ENCODE measurements around the gene CD24. TPM values are rescaled to one million over a fixed set of nuclear protein-coding genes. Genes with fewer than 3 reads are reported as not detected.

Gene CD24
- total and polyA plus RNA-seq, 2 experiments from 2014 or later: 109 to 168 TPM

- Histone ChIP-seq H3K9me3 (ENCODE audit: low read depth) (no peaks in the 10 kb centered on the region), H3K27me3 (no peaks in the 10 kb centered on the region), H3K36me3 (no peaks in the 10 kb centered on the region), H3K27ac (no peak overlapping the region), H3K4me1 (ENCODE audit: low read depth) (no peaks in the 10 kb centered on the region), H3K4me3 (no peak overlapping the region)
- no peak for TF ChIP-seq CTCF (IDR thresholded peaks at IDR 0.05; ENCODE audit: low read depth, low read length)
- peak; percentile 52 to 91 for DNase-seq (ENCODE audit: low read depth in 1 of 2, low spot score in 1 of 2)
These were observed 46.8 kb downstream of the CD24 start for GRCh38 chr6:106927531-106928398.

- H3K27ac ChIP-seq: no peak overlapping the region
- no peak for TF ChIP-seq CTCF (IDR thresholded peaks at IDR 0.05; ENCODE audit: low read depth, low read length)
These were observed 48.6 kb downstream of the CD24 start for GRCh38 chr6:106925948-106926347.

GRCh38 chr6:106924694-106925523 is 49.6 kb downstream of the CD24 start:
- Histone ChIP-seq H3K4me3 (no peak overlapping the region), H3K9me3 (ENCODE audit: low read depth) (no peaks in the 10 kb centered on the region), H3K27me3 (no peaks in the 10 kb centered on the region), H3K36me3 (no peaks in the 10 kb centered on the region), H3K4me1 (ENCODE audit: low read depth) (no peaks in the 10 kb centered on the region), H3K27ac (no peak overlapping the region)
- TF ChIP-seq CTCF (IDR thresholded peaks at IDR 0.05; ENCODE audit: low read depth, low read length): no peak
- DNase-seq (ENCODE audit: low read depth in 1 of 2, low spot score in 1 of 2): no peak

More at GRCh38 chr6:106925948-106926347, 48.6 kb downstream of the CD24 start:
- DNase-seq (ENCODE audit: low read depth in 1 of 2, low spot score in 1 of 2): no peak
- no peaks in the 10 kb centered on the region for H3K4me1 ChIP-seq (ENCODE audit: low read depth)
- no peak overlapping the region for H3K4me3 ChIP-seq
- H3K9me3 ChIP-seq (ENCODE audit: low read depth): no peaks in the 10 kb centered on the region
- no peaks in the 10 kb centered on the region for H3K27me3 ChIP-seq
- no peaks in the 10 kb centered on the region for H3K36me3 ChIP-seq

GRCh38 chr6:106922626-106923025 is 51.9 kb downstream of the CD24 start:
- no peaks in the 10 kb centered on the region for H3K9me3 ChIP-seq (ENCODE audit: low read depth)
- no peak overlapping the region for H3K4me3 ChIP-seq
- no peaks in the 10 kb centered on the region for H3K27me3 ChIP-seq
- no peaks in the 10 kb centered on the region for H3K4me1 ChIP-seq (ENCODE audit: low read depth)
- no peaks in the 10 kb centered on the region for H3K36me3 ChIP-seq
- H3K27ac ChIP-seq: no peak overlapping the region
- TF ChIP-seq CTCF (IDR thresholded peaks at IDR 0.05; ENCODE audit: low read depth, low read length): no peak
- DNase-seq (ENCODE audit: low read depth in 1 of 2, low spot score in 1 of 2): no peak

Other genes starting within 250 kb of the CD24 start
- 18.3 and 23.1 TPM in 2 replicates for gene MTRES1, start 53.5 kb upstream of the CD24 start, total RNA-seq
- 37.8 and 44.8 TPM in 2 replicates for gene MTRES1, start 53.5 kb upstream of the CD24 start, polyA plus RNA-seq
- 6.8 and 7.7 TPM in 2 replicates for gene BEND3, start 140.8 kb upstream of the CD24 start, total RNA-seq
- 3.0 and 3.4 TPM in 2 replicates for gene BEND3, start 140.8 kb upstream of the CD24 start, polyA plus RNA-seq